ENCODE data around the gene MTIF2.
"Not testable (repeated sequence)": the region's sequence is repeated elsewhere in the genome, so short reads cannot be mapped to it uniquely, and the experiment has no call there.

The MTIF2 gene

DNA sequence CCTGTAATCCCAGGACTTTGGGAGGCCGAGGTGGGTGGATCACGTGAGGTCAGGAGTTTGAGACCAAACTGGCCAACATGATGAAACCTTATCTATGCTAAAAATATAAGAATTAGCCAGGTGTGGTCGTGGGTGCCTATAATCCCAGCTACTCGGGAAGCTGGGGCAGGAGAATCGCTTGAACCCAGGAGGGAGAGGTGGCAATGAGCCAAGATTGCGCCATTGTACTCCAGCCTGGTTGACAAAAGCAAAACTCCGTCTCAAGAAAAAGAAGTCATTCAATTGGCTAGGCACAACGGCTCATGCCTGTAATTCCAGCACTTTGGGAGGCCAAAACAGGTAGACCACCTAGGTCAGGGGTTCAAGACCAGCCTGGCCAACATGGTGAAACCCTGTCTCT, 27.4 kb downstream of the MTIF2 start:
- not testable (repeated sequence) for DNase-seq

DNA sequence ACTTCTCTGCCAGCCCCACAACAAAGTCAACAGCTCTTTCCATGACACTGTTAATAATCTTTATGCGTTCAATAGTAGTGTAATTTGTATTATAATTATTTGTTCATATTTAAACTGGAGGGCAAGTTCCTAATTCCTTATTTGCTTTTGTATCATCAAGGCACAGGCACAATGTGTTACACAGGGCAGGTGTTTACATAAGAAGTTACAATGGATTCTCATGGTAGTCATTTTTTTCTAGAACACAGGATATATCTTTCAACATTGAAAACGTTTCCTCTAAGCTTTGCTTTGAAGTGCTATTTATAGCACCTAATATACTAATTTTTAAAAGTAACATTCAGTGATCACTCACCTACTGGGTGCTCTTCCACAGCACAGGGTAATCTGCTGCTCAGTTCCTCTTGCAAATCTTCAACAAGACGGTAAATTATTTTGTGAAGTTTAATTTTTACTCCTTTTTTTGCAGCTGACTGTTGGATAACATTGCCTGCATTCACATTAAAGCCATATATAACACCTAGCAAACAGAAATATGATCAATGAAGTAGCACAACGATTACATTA, 29.3 kb downstream of the MTIF2 start:
- no peak for DNase-seq

DNA sequence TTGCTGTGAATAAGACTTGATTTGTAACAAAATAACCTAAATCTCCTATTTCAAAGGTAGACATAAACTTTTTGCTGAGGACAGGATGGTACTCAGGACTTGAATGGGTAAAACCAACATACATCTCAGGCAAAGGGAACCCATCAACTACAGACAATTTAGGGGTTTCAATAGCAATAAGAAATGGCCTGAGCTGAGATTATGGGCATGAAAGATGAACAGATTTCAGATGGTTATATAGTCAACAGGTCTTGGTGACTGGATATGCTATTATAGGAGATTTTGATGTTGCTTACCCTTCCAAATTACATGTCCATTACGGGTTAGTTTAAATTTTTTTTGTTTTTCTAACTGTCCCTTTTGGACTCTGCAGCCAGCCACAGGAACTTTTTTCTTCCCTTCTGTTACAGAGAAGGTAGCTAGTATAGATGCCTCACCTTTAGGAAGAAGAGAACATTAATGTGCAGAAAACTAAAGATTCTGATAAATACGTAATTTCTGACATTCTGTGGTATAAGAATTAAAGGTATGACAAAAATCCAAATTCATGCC, 32.0 kb downstream of the MTIF2 start:
- DNase-seq: no peak

DNA sequence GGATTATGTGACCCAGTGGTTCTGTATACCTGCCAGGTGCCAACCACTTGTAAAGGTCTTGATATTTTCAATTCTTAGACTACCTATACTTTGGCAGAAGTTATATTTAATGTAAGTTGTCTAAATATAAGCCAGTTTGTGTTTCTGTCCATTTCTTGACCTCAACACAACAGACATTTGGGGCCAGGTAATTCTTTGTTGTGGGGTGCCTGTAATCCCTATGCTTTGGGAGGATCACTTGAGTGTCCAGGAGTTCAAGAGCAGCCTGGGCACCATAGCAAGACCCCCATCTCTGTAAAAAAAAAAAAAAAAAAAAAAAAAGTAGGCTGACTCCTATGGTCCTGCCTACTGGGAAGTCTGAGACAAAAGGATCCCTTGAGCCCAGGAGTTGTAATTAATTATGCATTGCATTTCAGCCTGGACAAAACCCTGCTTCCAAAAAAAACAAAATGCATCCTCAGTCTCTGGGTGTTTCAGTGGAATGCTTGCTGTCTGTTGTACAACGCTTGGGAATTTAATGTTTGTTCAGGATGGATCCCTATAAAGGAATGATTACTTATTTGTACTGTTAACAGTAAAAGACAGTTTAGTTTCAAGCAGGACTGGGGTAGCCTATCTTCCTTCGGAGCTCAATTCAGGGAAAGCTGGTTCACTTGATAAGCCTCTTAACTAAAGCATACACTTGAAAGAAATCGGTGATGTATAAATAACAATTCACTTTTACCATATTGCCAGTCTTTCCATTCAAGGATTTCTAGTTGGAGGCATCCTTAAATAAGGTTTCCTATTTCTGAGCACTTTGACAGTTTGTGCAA, 33.1 kb downstream of the MTIF2 start:
- no peak for DNase-seq

DNA sequence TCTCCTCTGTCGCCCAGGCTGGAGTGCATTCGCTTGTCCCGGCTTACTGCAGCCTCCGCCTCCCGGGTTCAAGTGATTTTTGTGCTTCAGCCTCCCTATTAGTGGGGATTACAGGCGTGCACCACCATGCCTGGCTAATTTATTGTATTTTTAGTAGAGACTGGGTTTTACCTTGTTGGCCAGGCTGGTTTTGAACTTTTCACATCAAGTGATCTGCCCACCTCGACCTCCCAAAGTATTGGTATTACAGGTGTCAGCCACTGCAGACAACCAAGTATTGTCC, 35.4 kb downstream of the MTIF2 start:
- no peak for DNase-seq

DNA sequence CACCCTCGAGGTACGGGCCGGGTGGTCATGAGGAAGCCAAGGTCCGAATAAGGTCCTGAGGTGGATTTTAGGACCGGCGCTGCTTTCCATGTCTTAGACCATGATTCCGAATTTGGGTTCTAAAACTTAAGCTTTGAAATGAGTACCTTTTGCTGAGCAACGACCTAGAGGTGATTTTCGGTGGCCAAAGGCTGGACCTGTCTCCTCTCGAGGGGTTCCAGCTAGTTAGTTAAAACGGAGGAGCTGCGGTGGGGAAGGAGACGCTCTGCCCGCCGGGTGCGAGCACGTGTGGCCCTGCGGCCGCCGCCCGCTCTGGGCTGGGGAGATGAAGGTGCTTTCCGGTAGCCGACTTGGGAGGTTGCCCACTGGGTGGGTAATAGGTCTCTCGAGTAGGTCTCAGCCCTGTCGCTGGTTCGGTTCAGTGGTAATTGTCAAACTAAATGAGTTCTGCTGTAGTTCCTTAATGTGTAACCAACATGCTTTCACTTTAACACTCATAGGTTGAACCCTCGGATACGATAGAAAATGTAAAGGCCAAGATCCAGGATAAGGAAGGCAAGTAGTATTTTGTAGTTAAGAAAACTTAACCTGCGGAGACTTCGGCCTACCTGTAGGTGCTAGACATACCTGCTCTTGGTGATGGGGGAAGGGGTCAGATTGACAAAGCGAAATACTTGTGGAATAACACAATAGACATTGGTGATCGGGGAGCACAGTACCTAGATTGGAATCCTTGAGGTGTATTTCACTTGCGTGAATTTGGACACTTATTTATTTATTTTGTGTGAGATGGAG, 36.0 kb downstream of the MTIF2 start:
- DNase-seq: no peak

DNA sequence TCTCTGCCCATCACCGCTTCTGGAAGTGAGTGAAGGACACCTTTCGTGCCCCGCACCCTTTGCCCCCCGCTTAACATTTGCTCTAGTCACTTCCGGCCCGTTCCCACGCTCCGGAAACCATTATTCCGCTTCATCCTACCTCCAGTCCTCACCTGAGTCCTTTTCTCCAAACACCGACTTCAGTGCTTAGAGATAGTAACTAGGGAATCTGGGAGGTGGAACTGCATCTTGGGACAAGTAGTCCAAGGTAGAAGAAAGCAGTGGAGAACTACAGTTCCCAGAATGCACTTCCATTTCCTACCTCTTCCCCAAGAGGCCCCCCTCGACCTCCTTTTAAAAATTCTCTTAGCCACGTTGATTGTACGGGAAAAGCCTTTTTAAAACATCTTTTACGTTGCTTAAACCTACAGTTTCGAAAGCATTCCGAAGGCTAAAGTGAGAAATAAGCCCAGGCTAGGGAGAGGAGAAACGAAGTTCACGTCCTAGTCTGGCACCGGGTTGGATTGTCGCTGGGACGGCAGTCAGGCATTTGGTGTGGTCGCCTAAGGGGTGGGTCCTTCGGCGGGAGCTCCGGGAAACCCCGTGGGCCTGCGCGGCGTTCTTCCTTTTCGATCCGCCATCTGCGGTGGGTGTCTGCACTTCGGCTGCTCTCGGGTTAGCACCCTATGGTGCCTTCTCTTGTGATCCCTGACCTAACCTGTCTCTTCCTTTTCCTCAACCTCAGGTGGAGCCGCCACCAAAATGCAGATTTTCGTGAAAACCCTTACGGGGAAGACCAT, 36.8 kb downstream of the MTIF2 start, which contains the start of the genes CLHC1 and RPS27A:
Gene CLHC1, minus strand, starts transcription at position 210 of the 779 bp plus-strand sequence. CDS start 9,882 bp downstream, outside the sequence.
Gene RPS27A, plus strand, starts transcription at position 605 of the 779 bp plus-strand sequence. Its CDS starts 137 bp downstream, at position 742.
- peak; percentile 85 for DNase-seq

DNA sequence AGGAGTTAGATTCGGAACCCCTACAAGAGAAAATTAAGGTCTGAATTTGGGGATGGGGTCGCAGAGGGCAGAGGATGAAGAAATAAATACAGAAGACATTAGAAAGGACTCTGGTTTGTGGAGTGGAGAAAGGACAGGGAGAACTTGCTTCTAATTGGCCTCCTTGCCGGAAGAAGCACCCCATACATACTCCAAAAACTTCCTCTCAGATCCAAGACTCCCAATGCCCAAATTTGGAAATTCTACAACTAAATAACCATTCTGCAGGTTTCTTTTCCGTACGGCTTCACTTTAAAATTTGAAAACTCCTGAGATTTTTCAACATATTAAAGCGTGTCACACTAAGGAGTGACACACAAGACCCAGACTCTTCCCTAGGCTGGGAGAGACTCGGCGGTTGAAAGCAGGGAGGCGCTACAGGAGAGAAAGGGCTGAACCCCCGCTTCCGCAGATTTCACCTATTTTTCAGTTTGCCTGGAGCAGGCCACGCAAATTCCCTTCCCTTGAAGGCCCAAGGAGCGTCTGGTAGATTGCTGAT, 37.4 kb downstream of the MTIF2 start:
- DNase-seq: no peak

DNA sequence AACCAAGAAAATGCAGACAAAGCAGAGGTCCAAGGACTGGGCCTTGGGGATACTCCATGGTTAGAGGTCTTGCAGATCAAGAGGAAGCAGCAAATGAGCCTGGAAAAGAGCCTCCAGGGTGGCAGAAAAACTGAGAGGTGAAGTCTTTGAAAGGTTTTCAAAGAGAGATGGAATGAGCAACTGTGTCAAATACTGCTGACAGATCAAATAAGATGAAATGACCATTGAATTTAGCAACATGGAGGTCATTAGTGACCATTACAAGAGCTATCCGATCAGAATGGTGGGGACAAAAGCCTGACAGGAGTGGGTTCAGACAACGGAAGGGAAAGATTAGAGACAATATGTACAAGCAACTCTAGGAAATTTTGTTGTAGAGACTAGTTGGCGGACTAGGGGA, 38.5 kb downstream of the MTIF2 start:
- DNase-seq: no peak

DNA sequence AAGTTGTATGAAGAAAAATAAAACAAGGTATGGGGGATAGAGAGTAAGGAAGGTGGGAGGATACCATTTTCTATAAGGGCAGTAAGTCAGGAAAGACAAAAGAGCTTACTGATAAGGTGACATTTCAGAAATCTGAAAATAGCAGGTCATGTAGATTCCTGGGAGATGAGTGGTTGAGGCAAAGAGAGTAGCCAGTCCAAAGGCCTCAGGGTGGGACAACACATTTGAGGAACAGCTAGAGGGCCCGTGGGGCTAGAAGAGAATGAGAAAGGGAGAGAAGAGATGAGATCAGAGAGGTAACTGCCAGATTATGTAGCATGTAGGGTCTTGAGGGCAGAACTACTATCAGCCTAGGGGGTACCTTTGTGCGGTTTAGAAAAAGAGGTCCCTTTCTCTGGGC, 39.8 kb downstream of the MTIF2 start:
- no peak for DNase-seq

DNA sequence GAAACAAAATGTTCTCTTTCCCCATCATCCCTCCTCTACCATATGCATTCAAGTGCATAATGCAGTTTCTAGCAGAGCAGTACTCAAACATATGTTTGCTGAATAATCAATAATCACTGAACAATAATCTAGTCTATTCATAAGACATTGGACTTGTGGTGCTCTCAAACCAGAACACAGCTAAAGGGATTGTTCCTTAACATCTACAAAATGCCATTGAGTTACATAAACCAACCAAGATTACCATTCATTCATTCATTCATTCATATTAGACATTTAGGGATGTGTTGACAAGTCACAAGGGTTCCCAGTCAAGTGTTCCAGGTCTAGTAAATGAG, 40.8 kb downstream of the MTIF2 start:
- no peak for DNase-seq

DNA sequence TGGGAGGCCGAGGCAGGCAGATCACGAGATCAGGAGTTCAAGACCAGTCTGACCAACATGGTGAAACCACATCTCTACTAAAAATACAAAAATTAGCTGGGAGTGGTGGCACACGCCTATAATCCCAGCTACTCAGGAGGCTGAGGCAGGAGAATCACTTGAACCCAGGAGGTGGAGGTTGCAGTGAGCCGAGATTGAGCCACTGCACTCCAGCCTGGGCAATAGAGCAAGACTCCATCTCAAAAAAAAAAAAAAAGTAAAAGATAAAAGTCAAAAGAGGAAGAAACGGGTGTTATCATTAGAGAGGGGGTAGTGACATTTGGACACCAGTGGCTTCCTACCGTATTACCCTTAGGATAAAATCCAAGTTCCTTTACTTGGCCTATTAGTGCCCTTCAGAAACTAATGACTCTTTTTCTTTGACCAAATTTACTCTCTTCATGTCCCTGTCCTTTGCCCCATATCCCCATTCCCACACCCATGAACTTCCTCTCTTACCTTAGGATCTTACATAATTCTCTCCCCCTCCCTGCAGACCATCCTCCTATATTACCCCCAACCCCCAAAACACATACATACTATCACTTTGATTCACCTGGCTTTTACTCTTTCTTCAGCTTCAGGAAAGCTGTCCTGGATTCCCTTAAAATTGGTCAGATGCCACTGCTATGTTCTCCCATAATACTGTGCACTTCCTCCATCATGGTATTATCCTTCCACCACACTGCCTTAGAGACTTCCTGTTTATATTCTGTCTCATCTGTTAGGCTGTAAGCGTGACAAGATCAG, 41.4 kb downstream of the MTIF2 start:
- DNase-seq: not testable (repeated sequence)

DNA sequence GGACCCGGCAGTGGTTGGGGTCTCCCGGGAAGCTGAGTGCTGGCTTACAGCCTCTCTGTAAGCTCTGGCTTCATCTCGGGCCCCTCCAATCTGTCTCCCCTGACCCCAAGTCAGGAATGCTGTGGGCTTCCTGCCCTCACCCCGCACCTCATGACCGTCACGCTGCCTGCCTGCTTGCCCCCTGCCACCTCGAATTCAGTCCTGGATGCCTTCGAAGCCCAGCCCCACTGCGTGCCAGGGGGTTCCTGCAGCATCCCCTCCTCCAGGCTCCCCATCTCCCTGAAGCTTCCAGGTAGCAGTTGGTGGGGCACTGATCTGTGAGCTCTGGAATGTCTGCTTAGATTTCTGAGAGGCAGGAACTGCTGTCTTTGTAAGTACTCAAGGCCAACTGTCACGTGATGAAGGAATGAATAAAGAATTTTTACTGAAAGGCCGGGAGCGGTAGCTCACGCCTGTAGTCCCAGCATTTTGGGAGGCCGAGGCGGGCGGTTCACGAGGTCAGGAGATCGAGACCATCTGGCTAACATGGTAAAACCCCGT, 43.5 kb downstream of the MTIF2 start:
- no peak for DNase-seq

DNA sequence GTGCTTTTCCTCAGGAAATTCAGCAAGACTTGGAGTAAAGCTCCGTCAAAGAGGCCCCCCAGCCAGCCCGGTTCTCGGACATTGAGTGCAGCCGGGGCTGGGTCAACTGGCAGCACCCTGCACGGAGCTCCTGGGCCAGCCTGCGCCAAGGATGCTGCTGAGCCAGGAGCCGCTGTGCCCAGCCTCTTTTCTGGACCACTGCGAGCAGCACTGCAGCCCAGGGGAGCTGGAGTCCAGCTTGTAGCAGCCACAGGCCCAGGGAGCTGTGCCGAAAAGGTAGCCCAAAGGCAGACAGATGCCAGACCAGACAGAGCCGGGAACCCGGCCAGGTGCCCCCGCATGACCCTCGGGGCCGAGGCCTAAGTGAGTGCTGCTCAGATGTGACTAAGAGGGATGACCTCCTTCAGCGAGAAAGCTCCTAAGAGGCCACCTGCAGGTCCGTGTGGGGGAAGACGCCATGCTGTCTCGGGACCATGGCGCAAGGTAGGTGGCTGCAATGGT, 44.2 kb downstream of the MTIF2 start:
- DNase-seq: no peak

DNA sequence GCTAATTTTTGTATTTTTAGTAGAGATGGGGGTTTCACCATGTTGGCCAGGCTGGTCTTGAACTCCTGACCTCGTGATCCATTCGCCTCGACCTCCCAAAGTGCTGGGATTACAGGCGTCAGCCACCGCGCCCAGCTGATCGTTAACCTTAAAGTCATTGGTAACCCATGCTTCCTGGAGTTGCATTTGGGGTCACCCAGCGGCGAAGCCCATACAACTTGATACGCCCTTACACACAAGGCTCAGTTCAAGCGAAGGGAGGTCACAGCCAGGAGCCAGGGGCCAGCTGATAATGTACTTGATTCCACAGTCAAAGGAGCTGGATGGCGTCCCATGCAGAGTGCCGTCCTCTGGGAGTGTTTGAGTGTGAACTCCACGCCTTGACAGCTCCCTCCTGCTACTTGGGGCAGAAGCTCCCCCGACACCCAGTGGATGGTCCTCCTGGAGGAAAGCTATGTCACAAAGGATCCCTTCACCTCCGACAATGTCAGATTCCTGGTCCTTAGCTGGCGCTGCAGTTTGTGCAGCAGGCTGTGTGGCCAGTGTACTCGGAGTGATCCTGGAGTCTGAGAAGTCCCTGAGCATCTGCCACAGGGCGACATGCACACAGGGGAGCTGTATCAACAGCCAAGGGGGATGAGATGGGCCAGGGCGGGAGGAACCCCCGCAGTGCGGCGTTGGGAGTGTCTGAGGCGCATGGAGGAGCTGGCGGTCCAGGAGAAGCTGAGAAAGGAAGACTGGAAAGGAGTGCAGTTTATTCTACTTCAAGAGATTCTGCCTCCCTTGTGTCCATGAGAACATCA, 44.9 kb downstream of the MTIF2 start:
- no peak for DNase-seq

DNA sequence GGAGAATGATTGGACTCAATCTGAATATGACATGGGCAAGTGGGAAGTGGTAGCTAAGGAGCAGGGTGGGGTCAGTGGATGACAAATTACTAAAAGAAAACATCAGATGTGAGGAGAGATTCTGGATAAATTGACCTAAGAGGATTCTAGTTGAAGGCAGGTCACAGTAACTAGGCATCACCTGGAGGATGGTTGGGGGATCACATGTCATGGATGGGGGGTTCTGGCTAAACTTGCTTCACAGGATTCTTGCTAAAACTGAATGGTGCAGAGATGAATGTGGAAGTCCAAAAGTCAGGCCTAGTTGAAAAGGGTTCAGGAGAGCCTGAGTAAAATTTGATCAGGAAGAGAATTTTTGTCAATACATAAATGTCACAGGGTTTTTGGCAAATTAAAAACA, 55.2 kb downstream of the MTIF2 start:
- no peak for DNase-seq

DNA sequence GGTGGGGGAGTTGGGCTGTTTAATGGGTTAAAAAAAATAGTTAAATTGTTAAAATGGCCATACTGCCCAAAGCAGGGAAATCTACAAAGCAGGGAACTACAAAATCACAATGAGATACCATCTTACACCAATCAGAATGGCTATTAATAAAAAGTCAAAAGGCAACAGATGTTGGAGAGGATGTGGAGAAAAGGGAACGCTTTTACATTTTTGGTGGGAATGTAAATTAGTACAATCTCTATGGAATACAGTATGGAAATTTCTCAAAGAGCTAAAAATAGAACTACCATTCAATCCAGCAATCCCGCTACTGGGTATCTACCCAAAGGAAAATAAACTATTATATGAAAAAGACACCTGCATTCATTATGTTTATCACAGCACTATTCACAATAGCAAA, 64.1 kb downstream of the MTIF2 start:
- no peak for DNase-seq

DNA sequence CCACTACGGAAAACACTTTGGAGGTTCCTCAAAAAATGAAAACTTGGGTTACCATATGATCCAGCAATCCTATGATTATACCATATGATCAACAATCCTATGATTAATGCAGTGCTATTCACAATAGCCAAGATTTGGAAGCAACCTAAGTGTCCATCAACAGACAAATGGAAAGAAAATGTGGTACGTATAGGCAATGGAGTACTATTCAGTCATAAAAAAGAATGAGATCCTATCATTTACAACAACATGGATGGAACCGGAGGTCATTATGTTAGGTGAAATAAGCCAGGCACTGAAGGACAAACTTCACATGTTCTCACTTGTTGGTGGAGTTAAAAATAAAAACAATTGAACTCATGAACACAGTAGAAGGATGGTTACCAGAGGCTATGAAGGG, 64.5 kb downstream of the MTIF2 start:
- DNase-seq: no peak

DNA sequence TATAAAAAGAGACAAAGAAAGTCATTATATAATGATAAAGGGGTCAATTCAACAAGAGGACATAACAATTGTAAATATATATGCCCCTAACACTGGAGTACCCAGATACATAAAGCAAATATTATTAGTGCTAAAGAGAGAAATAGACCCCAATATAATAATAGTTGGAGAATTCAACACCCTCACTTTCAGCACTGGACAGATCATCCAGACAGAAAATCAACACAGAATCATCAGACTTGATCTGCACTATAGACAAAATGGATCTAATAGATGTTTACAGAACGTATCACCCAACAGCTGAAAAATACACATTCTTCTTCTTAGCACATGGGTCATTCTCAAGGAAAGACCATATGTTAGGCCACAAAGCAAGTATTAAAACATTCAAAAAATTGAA, 68.6 kb downstream of the MTIF2 start:
- no peak for DNase-seq

DNA sequence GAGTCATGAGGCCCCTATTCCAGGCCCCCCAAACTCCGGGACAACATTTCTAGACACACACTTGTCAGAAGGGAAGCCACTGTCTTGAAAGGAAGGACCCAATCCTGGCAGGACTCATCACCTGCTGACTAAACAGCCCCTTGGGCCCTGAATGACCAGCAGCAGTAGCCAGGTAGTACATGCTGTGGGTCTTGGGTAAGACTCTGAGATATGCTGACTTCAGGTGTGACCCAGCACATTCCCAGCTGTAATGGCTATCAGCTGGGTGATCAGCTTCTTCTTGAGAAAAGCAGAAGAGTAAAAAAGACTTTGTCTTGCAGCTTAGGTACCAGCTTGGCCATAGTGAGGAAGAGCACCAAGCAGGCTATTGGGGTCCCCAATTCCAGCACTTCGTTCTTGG, 72.5 kb downstream of the MTIF2 start:
- no peak for DNase-seq

All from KG1 (cell line).